Measurements from ENCODE around the gene RDH16.

GRCh38 chr12:56980268-56980667 lies 22.9 kb upstream of the RDH16 start:
- TF ChIP-seq, protein P1, sequence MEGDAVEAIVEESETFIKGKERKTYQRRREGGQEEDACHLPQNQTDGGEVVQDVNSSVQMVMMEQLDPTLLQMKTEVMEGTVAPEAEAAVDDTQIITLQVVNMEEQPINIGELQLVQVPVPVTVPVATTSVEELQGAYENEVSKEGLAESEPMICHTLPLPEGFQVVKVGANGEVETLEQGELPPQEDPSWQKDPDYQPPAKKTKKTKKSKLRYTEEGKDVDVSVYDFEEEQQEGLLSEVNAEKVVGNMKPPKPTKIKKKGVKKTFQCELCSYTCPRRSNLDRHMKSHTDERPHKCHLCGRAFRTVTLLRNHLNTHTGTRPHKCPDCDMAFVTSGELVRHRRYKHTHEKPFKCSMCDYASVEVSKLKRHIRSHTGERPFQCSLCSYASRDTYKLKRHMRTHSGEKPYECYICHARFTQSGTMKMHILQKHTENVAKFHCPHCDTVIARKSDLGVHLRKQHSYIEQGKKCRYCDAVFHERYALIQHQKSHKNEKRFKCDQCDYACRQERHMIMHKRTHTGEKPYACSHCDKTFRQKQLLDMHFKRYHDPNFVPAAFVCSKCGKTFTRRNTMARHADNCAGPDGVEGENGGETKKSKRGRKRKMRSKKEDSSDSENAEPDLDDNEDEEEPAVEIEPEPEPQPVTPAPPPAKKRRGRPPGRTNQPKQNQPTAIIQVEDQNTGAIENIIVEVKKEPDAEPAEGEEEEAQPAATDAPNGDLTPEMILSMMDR (IDR thresholded peaks at IDR 0.05; ENCODE audit: low read depth, low read length, poor library complexity, severe bottlenecking) = no peak
- TF ChIP-seq EZH2phosphoT487 (IDR thresholded peaks at IDR 0.05; ENCODE audit: borderline replicate concordance, low read length) = no peak
